ENCODE measurements around the gene DCAF5. TPM values are rescaled to one million over a fixed set of nuclear protein-coding genes. Genes with fewer than 3 reads are reported as not detected.

Gene DCAF5
- total and polyA plus RNA-seq, 2 of the 8 experiments (the other 6 are each of a cell fraction or from before 2014, with no cell fraction given), result 24.3 to 31.0 TPM

GRCh38 chr14:69003626-69004025, 149.3 kb downstream of the DCAF5 start:
- no peak overlapping the region for H3K4me3 ChIP-seq (ENCODE audit: extremely low read depth in 1 of 4, insufficient read depth in 2 of 4, low read depth in 3 of 4, low read length in 4 of 4)
- H2BK5ac ChIP-seq (ENCODE audit: low read depth, low read length), result no peak overlapping the region
- no peaks in the 10 kb centered on the region for H3K79me2 ChIP-seq (ENCODE audit: control insufficient read depth in 1 of 2, insufficient read depth in 2 of 2, low read length in 2 of 2)
- no peaks in the 10 kb centered on the region for H3K79me1 ChIP-seq (ENCODE audit: low read depth, low read length)
- ChIA-PET POLR2A (ENCODE audit: partially characterized antibody) (interaction anchor here (1.8 to 2.2 kb wide), 2 partner anchors 23 to 26 kb away, joined by 8 read pairs; no protein-coding TSS in a partner anchor), CTCF (ENCODE audit: partially characterized antibody) (interaction anchor here (0.8 to 2.6 kb wide), 7 partner anchors 22 to 105 kb away, joined by 3 to 12 read pairs (median 4); no protein-coding TSS in a partner anchor)
- no peaks in the 10 kb centered on the region for H3K27me3 ChIP-seq (replicated peaks in 1 of 4; ENCODE audit: control insufficient read depth in 3 of 4, extremely low read depth in 1 of 4, insufficient read depth in 3 of 4, low read length in 3 of 4)
- peak overlapping the region; percentile 78 for H2BK12ac ChIP-seq (ENCODE audit: low read depth, low read length)
- no peak overlapping the region for H3K4ac ChIP-seq (replicated peaks; ENCODE audit: insufficient read length, low read depth, low read length)
- H2BK15ac ChIP-seq (ENCODE audit: low read length), result peak overlapping the region; percentile 76
- H2BK20ac ChIP-seq (ENCODE audit: low read length), result 0 out of 2 replicates have a peak overlapping the region, but pooled peaks have one; percentile 25
- 90% methylated on average over 10 of the region's 10 CpGs; no CpG with 5 or more reads in 1 of the 2 experiments for WGBS, 2 experiments (ENCODE audit: extremely low coverage in 1 of 2, insufficient coverage in 1 of 2, insufficient read length in 1 of 2, insufficient replicate concordance in 2 of 2, low coverage in 1 of 2, low lambda C conversion rate in 2 of 2, missing lambda C conversion rate in 1 of 2)
- peaks cover 3 to 18% (median 11%) of the 10 kb centered on the region in 4 experiments for H3K4me1 ChIP-seq (replicated peaks in 1 of 4; ENCODE audit: control insufficient read depth in 3 of 4, insufficient read depth in 4 of 4, low read length in 3 of 4)
- H3K56ac ChIP-seq (replicated peaks; ENCODE audit: insufficient read length, low read depth, low read length), result no peak overlapping the region
- H3K23ac ChIP-seq (ENCODE audit: insufficient read length), result no peak overlapping the region
- H4K8ac ChIP-seq (ENCODE audit: extremely low read depth, insufficient read depth, low read length), result no peak overlapping the region
- H2AFZ ChIP-seq (ENCODE audit: low read length), result no peak overlapping the region
- H3K14ac ChIP-seq (ENCODE audit: insufficient read length), result no peak overlapping the region
- no peaks in the 10 kb centered on the region for H3K36me3 ChIP-seq (ENCODE audit: control insufficient read depth in 2 of 4, insufficient read depth in 4 of 4, low read length in 3 of 4)
- H3K9me3 ChIP-seq (ENCODE audit: insufficient read depth in 2 of 2, low read depth in 1 of 2, low read length in 1 of 2), result no peaks in the 10 kb centered on the region
- H4K91ac ChIP-seq (replicated peaks; ENCODE audit: insufficient read length, low read length), result peak overlapping the region; percentile 30
- no peak overlapping the region for H3K4me2 ChIP-seq (ENCODE audit: insufficient read depth in 1 of 2, low read depth in 2 of 2, low read length in 2 of 2)
- no peaks in the 10 kb centered on the region for H4K20me1 ChIP-seq (replicated peaks in 1 of 2; ENCODE audit: control insufficient read depth in 1 of 2, insufficient read depth in 2 of 2, low read length in 2 of 2)
- 0 out of 2 replicates have a peak overlapping the region, but pooled peaks have one; percentile 0 for H2AK5ac ChIP-seq (ENCODE audit: low read depth, low read length)
- no peak for DNase-seq (ENCODE audit: low read depth in 1 of 2, low spot score in 2 of 2)
- no peak for TF ChIP-seq BRCA1 (IDR thresholded peaks at IDR 0.05; ENCODE audit: low read depth, low read length)
- H3K18ac ChIP-seq (ENCODE audit: extremely low read depth, low read length), result peak overlapping the region; percentile 24; the same call in 1 of the 2 replicates
- H3K9ac ChIP-seq (replicated peaks in 1 of 4; ENCODE audit: extremely low read depth in 1 of 4, low read depth in 3 of 4, low read length in 3 of 4), result no peak overlapping the region
- FAIRE-seq, result no peak
- no peak overlapping the region for H4K5ac ChIP-seq (ENCODE audit: insufficient read length, low read depth, low read length)
- H3K27ac ChIP-seq (ENCODE audit: low read depth, low read length), result no peak overlapping the region
- no peaks in the 10 kb centered on the region; the same call in 1 of the 2 replicates for H3K23me2 ChIP-seq (ENCODE audit: low read depth, low read length)
- H2BK120ac ChIP-seq (replicated peaks; ENCODE audit: low read depth, low read length), result no peak overlapping the region
